ENCODE results near the gene BCL2L13.
"Not testable (repeated sequence)": the region's sequence is repeated elsewhere in the genome, so short reads cannot be mapped to it uniquely, and the experiment has no call there.

Gene BCL2L13

GRCh38 chr22:17637490-17638181, 921 bp upstream of the BCL2L13 start:
- no peak for DNase-seq

GRCh38 chr22:17638182-17638431, 450 bp upstream of the BCL2L13 start:
- DNase-seq, result no peak

GRCh38 chr22:17639247-17639741, 737 bp downstream of the BCL2L13 start:
- peak; percentile 17 for DNase-seq

- DNase-seq, result no peak
These were observed 2.7 kb downstream of the BCL2L13 start for GRCh38 chr22:17641269-17641668.

GRCh38 chr22:17642357-17642756, 3.8 kb downstream of the BCL2L13 start:
- DNase-seq, result not testable (repeated sequence)

GRCh38 chr22:17647452-17647851, 8.9 kb downstream of the BCL2L13 start:
- no peak for DNase-seq

GRCh38 chr22:17647991-17648390, 9.4 kb downstream of the BCL2L13 start:
- no peak for DNase-seq

GRCh38 chr22:17648569-17648968, 10.0 kb downstream of the BCL2L13 start:
- no peak for DNase-seq

GRCh38 chr22:17655289-17655688, 16.7 kb downstream of the BCL2L13 start:
- DNase-seq, result no peak

- DNase-seq, result no peak
These were observed 18.4 kb downstream of the BCL2L13 start for GRCh38 chr22:17656870-17657395.

- DNase-seq, result no peak
These were observed 26.0 kb downstream of the BCL2L13 start for GRCh38 chr22:17664414-17665055.

- DNase-seq, result no peak
These were observed 26.7 kb downstream of the BCL2L13 start for GRCh38 chr22:17665248-17665647.

- no peak for DNase-seq
These were observed 27.3 kb downstream of the BCL2L13 start for GRCh38 chr22:17665854-17666253.

GRCh38 chr22:17671521-17672092, 33.0 kb downstream of the BCL2L13 start:
- DNase-seq, result not testable (repeated sequence)

- DNase-seq, result no peak
These were observed 33.9 kb downstream of the BCL2L13 start for GRCh38 chr22:17672417-17672991.

GRCh38 chr22:17674152-17674551, 35.6 kb downstream of the BCL2L13 start:
- DNase-seq, result no peak

GRCh38 chr22:17675584-17675983, 37.0 kb downstream of the BCL2L13 start:
- no peak for DNase-seq

GRCh38 chr22:17678817-17679385, 40.3 kb downstream of the BCL2L13 start:
- DNase-seq, result peak; percentile 54

GRCh38 chr22:17684245-17684644, 45.7 kb downstream of the BCL2L13 start:
- no peak for DNase-seq

- no peak for DNase-seq
These were observed 54.3 kb downstream of the BCL2L13 start for GRCh38 chr22:17692841-17693240.

- DNase-seq, result no peak
These were observed 55.6 kb downstream of the BCL2L13 start for GRCh38 chr22:17694193-17694592.

GRCh38 chr22:17694752-17695151, 56.2 kb downstream of the BCL2L13 start:
- DNase-seq, result no peak

- DNase-seq, result no peak
These were observed 57.4 kb downstream of the BCL2L13 start for GRCh38 chr22:17695986-17696385.

Measured in fibroblast of upper back skin (primary cell).